GM23248 (cell line): Measurements from ENCODE around the gene NRP2. TPM values are rescaled to one million over a fixed set of nuclear protein-coding genes. Genes with fewer than 3 reads are reported as not detected.

Experiments
- DNase-seq: peaks from one replicate; pipeline ENCODE4 v3.0.0-alpha.2; 2015
- H2AFZ ChIP-seq: fragments of 200-600 bp; sonication (generic); 2 replicates; pipeline ENCODE4 v1.6.1; 2016; ENCODE audit warnings: antibody characterized with exemption
- H3F3A ChIP-seq: fragments of 200-600 bp; sonication (generic); 2 replicates; pipeline ENCODE4 v1.6.1; 2016; ENCODE audit warnings: mild to moderate bottlenecking, antibody characterized with exemption, mixed run types; ENCODE audit not compliant: insufficient read depth
- H3K27ac ChIP-seq: fragments of 200-600 bp; sonication (generic); 2 replicates; pipeline ENCODE4 v1.5.1; 2016; ENCODE audit warnings: mild to moderate bottlenecking
- H3K27me3 ChIP-seq: fragments of 200-600 bp; sonication (generic); replicated peaks from 2 replicates; pipeline ENCODE4 v1.6.1; 2016; ENCODE audit warnings: mild to moderate bottlenecking; ENCODE audit not compliant: insufficient read depth
- H3K36me3 ChIP-seq: fragments of 200-600 bp; sonication (generic); 2 replicates; pipeline ENCODE4 v1.6.1; 2016; ENCODE audit warnings: low read depth, mild to moderate bottlenecking
- H3K4me1 ChIP-seq: fragments of 200-600 bp; sonication (generic); 2 replicates; pipeline ENCODE4 v1.6.1; 2016; ENCODE audit warnings: mild to moderate bottlenecking; ENCODE audit not compliant: insufficient read depth
- H3K4me2 ChIP-seq: fragments of 200-600 bp; sonication (generic); one replicate; pipeline ENCODE4 v1.6.1; 2016; ENCODE audit warnings: mild to moderate bottlenecking; ENCODE audit not compliant: unreplicated experiment
- H3K4me3 ChIP-seq: fragments of 200-600 bp; sonication (generic); 2 replicates; pipeline ENCODE4 v1.5.1; 2016; ENCODE audit warnings: mild to moderate bottlenecking
- H3K79me2 ChIP-seq: fragments of 200-600 bp; sonication (generic); 2 replicates; pipeline ENCODE4 v1.6.1; 2016; ENCODE audit warnings: mild to moderate bottlenecking; ENCODE audit not compliant: insufficient read depth
- H3K9ac ChIP-seq: fragments of 200-600 bp; sonication (generic); 2 replicates; pipeline ENCODE4 v1.6.1; 2016; ENCODE audit warnings: mild to moderate bottlenecking
- H3K9me2 ChIP-seq: fragments of 200-600 bp; sonication (generic); 2 replicates; pipeline ENCODE4 v1.6.1; 2016; ENCODE audit warnings: mixed run types, mild to moderate bottlenecking, moderate library complexity; ENCODE audit not compliant: insufficient read depth
- H3K9me3 ChIP-seq: fragments of 200-600 bp; sonication (generic); one replicate; pipeline ENCODE4 v1.6.1; 2017; ENCODE audit warnings: low read depth
- H4K20me1 ChIP-seq: fragments of 200-600 bp; sonication (generic); 2 replicates; pipeline ENCODE4 v1.6.0; 2016; ENCODE audit not compliant: insufficient read depth
- EZH2 ChIP-seq: fragments of 200-600 bp; sonication (generic); IDR thresholded peaks from 2 replicates; pipeline ENCODE4 v1.6.1; 2018; ENCODE audit warnings: antibody characterized with exemption, mild to moderate bottlenecking; ENCODE audit not compliant: insufficient read depth, poor library complexity, severe bottlenecking
- EZH2phosphoT487 ChIP-seq: fragments of 200-600 bp; sonication (generic); IDR thresholded peaks from 2 replicates; pipeline ENCODE4 v1.6.1; 2018; ENCODE audit warnings: antibody characterized with exemption, moderate library complexity, mild to moderate bottlenecking, low read depth; ENCODE audit not compliant: insufficient read depth
- WGBS, 2 experiments: methylation state at CpG; one replicate each; pipeline ENCODE4 v1.1.6; 2015 to 2017; ENCODE audit warnings: low lambda C conversion rate in 2 of 2, low coverage in 1 of 2; ENCODE audit errors: missing lambda C conversion rate in 2 of 2; 5-methylcytosine and 5-hydroxymethylcytosine counted together
- in situ Hi-C: fragments of 300-500 bp; cut with MboI; formaldehyde crosslinking; loops from 2 replicates; pipeline ENCODE4 v1.15.0; 2020
- polyA plus RNA-seq: library from polyadenylated mRNA; unstranded; fragments of >200 nt; fragmentation: Nextera tagmentation; extraction: Ambion mirVana; gene quantifications from 2 replicates; pipeline ENCODE4 v1.2.1, GENCODE V29; 2016
- total RNA-seq: library from RNA; depleted of rRNA; stranded (reverse); fragments of >200 nt; shearing (Covaris generic); gene quantifications from 2 replicates; pipeline ENCODE4 v1.2.3, GENCODE V29; 2014

NRP2 gene
- total and polyA plus RNA-seq, 2 experiments from 2014 or later = 6.9 to 9.0 TPM

GRCh38 chr2:205686056-205686782 is 3.9 kb downstream of the NRP2 start:
- Histone ChIP-seq H3K27me3 (no peaks in the 10 kb centered on the region), H3K9me3 (no peaks in the 10 kb centered on the region), H3K4me2 (peak overlapping the region; percentile 96), H2AFZ (peak overlapping the region; percentile 95), H3K4me1 (peaks cover 18% of the 10 kb centered on the region), H4K20me1 (no peaks in the 10 kb centered on the region), H3K4me3 (peak overlapping the region; percentile 82), H3K36me3 (no peaks in the 10 kb centered on the region), H3F3A (peaks cover 18% of the 10 kb centered on the region; the same call in 1 of the 2 replicates), H3K9me2 (no peaks in the 10 kb centered on the region), H3K27ac (no peak overlapping the region), H3K9ac (peak overlapping the region; percentile 77), H3K79me2 (no peaks in the 10 kb centered on the region)
- peak; percentile 57 for DNase-seq
- TF ChIP-seq EZH2 (no peak), EZH2phosphoT487 (no peak)
- 31 to 32% methylated on average over 44 to 45 of the region's 45 CpGs for WGBS, 2 experiments
- in situ Hi-C loops = no loop called here

GRCh38 chr2:205686783-205687640 is 4.7 kb downstream of the NRP2 start:
- no peaks in the 10 kb centered on the region for H3K79me2 ChIP-seq
- no peak overlapping the region for H3K9ac ChIP-seq
- H2AFZ ChIP-seq = no peak overlapping the region
- H3K27ac ChIP-seq = no peak overlapping the region
- WGBS, 2 experiments = 93% methylated on average over 28 of the region's 28 CpGs
- no peaks in the 10 kb centered on the region for H3K9me3 ChIP-seq
- in situ Hi-C loops = no loop called here
- H3K4me3 ChIP-seq = no peak overlapping the region
- H3K4me2 ChIP-seq = no peak overlapping the region
- H3K4me1 ChIP-seq = peaks cover 19% of the 10 kb centered on the region
- H3K9me2 ChIP-seq = no peaks in the 10 kb centered on the region
- no peak for TF ChIP-seq EZH2phosphoT487
- no peak for TF ChIP-seq EZH2
- H3F3A ChIP-seq = peaks cover 18% of the 10 kb centered on the region; the same call in 1 of the 2 replicates
- H3K36me3 ChIP-seq = no peaks in the 10 kb centered on the region
- no peaks in the 10 kb centered on the region for H3K27me3 ChIP-seq
- DNase-seq = no peak
- H4K20me1 ChIP-seq = no peaks in the 10 kb centered on the region

- Histone ChIP-seq H3F3A (peaks cover 18% of the 10 kb centered on the region; the same call in 1 of the 2 replicates), H3K9me3 (no peaks in the 10 kb centered on the region), H2AFZ (no peak overlapping the region), H3K4me2 (no peak overlapping the region), H3K4me3 (no peak overlapping the region), H3K9ac (no peak overlapping the region), H4K20me1 (no peaks in the 10 kb centered on the region), H3K36me3 (no peaks in the 10 kb centered on the region), H3K79me2 (no peaks in the 10 kb centered on the region), H3K27me3 (no peaks in the 10 kb centered on the region), H3K27ac (no peak overlapping the region), H3K4me1 (peaks cover 23% of the 10 kb centered on the region), H3K9me2 (no peaks in the 10 kb centered on the region)
- DNase-seq = no peak
- in situ Hi-C loops = no loop called here
- TF ChIP-seq EZH2 (no peak), EZH2phosphoT487 (no peak)
- 94 to 95% methylated on average over 3 of the region's 3 CpGs for WGBS, 2 experiments
Measured at GRCh38 chr2:205687641-205687956, 5.3 kb downstream of the NRP2 start.

GRCh38 chr2:205688417-205689200 is 6.3 kb downstream of the NRP2 start:
- Histone ChIP-seq H3F3A (peaks cover 10% of the 10 kb centered on the region; the same call in 1 of the 2 replicates), H4K20me1 (no peaks in the 10 kb centered on the region), H3K9me2 (no peaks in the 10 kb centered on the region), H3K27ac (no peak overlapping the region), H3K9ac (no peak overlapping the region), H3K27me3 (no peaks in the 10 kb centered on the region), H3K36me3 (no peaks in the 10 kb centered on the region), H3K79me2 (no peaks in the 10 kb centered on the region), H3K4me3 (no peak overlapping the region), H3K4me1 (peaks cover 15% of the 10 kb centered on the region), H2AFZ (no peak overlapping the region), H3K4me2 (no peak overlapping the region), H3K9me3 (no peaks in the 10 kb centered on the region)
- DNase-seq = no peak
- TF ChIP-seq EZH2phosphoT487 (no peak), EZH2 (no peak)
- 97 to 99% methylated on average over 4 of the region's 4 CpGs for WGBS, 2 experiments
- in situ Hi-C loops = no loop called here
